Sigmoid colon (tissue), 7 donors: Measurements from ENCODE around the gene PREB. TPM values are rescaled to one million over a fixed set of nuclear protein-coding genes. Genes with fewer than 3 reads are reported as not detected.

Experiments used
- DNase-seq: peaks from one replicate; pipeline ENCODE4 v3.0.0-alpha.2; 2019
- H3K27ac ChIP-seq, 4 donors: fragments of 200-600 bp; sonication (generic); one replicate each; pipeline ENCODE4 v1.5.1; 2016 to 2019; ENCODE audit warnings: mild to moderate bottlenecking in 1 of 4
- H3K27me3 ChIP-seq, 3 donors: fragments of 200-600 bp; sonication (generic); one replicate each; pipeline ENCODE4 v1.5.1; 2019; ENCODE audit warnings: mild to moderate bottlenecking in 1 of 3
- H3K36me3 ChIP-seq, 4 donors: fragments of 200-600 bp; sonication (generic); one replicate each; pipeline ENCODE4 v1.5.1; 2016 to 2019
- H3K4me1 ChIP-seq, 4 donors: fragments of 200-600 bp; sonication (generic); one replicate each; pipeline ENCODE4 v1.5.1; 2017 to 2019
- H3K4me3 ChIP-seq, 4 donors: fragments of 200-600 bp; sonication (generic); one replicate each; pipeline ENCODE4 v1.5.1; 2017 to 2019; ENCODE audit warnings: mild to moderate bottlenecking in 2 of 4, moderate library complexity in 1 of 4
- H3K9me3 ChIP-seq, 4 donors: fragments of 200-600 bp in 3 of 4; sonication (generic) in 3 of 4; one replicate each; pipeline versions ENCODE4 v1.5.1 to v1.6.1; 2013 to 2019
- CTCF ChIP-seq, 4 experiments: fragments of 450-650 bp in 3 of 4; fragments of 200-600 bp in 1 of 4; IDR thresholded peaks; one replicate each; pipeline ENCODE4 v1.5.1; 2016 to 2019; ENCODE audit warnings: antibody characterized with exemption in 4 of 4, mild to moderate bottlenecking in 3 of 4, moderate library complexity in 2 of 4
- EP300 ChIP-seq, 4 donors: sonication (generic); formaldehyde crosslinking; IDR thresholded peaks; one replicate each; pipeline ENCODE4 v1.6.1; 2017; ENCODE audit warnings: antibody characterized with exemption in 4 of 4
- POLR2A ChIP-seq, 2 donors: fragments of 450-650 bp; IDR thresholded peaks; one replicate each; pipeline ENCODE4 v1.6.1; 2016; ENCODE audit warnings: antibody characterized with exemption in 2 of 2, mild to moderate bottlenecking in 2 of 2, moderate library complexity in 2 of 2
- POLR2AphosphoS5 ChIP-seq, 4 donors: sonication (generic); formaldehyde crosslinking; IDR thresholded peaks; one replicate each; pipeline ENCODE4 v1.6.1; 2017; ENCODE audit warnings: antibody characterized with exemption in 4 of 4
- WGBS, 2 donors: extraction: QIAGEN DNeasy Blood & Tissue Kit; methylation state at CpG; one replicate each; pipeline ENCODE4 v1.1.7; 2013; 5-methylcytosine and 5-hydroxymethylcytosine counted together
- intact Hi-C: fragments of 100-400 bp; cut with DNase I; formaldehyde crosslinking; loops from one replicate; pipeline ENCODE4 v1.15.1; 2023
- polyA plus RNA-seq, 3 donors: library from polyadenylated mRNA; stranded (reverse); fragments of 200-250 nt; gene quantifications; one replicate each; pipeline ENCODE4 v1.2.3, GENCODE V29; 2013
- total RNA-seq, 4 donors: library from RNA; depleted of rRNA; stranded (reverse); fragments of >200 nt; gene quantifications; one replicate each; pipeline ENCODE4 v1.1.0, GENCODE V29; 2016
- donor health status: healthy with polysubstance abuse.
- donor health status: Bipolar disorder and iron deficiency.
- donor health status: healthy.

Gene PREB
- total and polyA plus RNA-seq, 7 donors: 28.2 to 58.5 (median 49.3) TPM

- no peaks in the 10 kb centered on the region for H3K36me3 ChIP-seq
- H3K27ac ChIP-seq: no peak overlapping the region
- TF ChIP-seq CTCF (IDR thresholded peaks at IDR 0.05): no peak
- no peak for TF ChIP-seq EP300 (IDR thresholded peaks at IDR 0.05)
- TF ChIP-seq POLR2A (IDR thresholded peaks at IDR 0.05): no peak
- TF ChIP-seq POLR2AphosphoS5 (IDR thresholded peaks at IDR 0.05): no peak
- H3K9me3 ChIP-seq: no peaks in the 10 kb centered on the region
- WGBS, 2 donors: 27 to 71% methylated on average over 8 of the region's 8 CpGs
- H3K27me3 ChIP-seq: no peaks in the 10 kb centered on the region
- H3K4me3 ChIP-seq: no peak overlapping the region
- no peaks in the 10 kb centered on the region for H3K4me1 ChIP-seq
- intact Hi-C loops: no loop called here
- no peak for DNase-seq
Observed at GRCh38 chr2:27171351-27171848, 37.0 kb upstream of the PREB start.

- TF ChIP-seq POLR2A (IDR thresholded peaks at IDR 0.05) (no peak), POLR2AphosphoS5 (IDR thresholded peaks at IDR 0.05) (no peak), CTCF (IDR thresholded peaks at IDR 0.05) (no peak), EP300 (IDR thresholded peaks at IDR 0.05) (no peak)
- H3K4me1 ChIP-seq: no peaks in the 10 kb centered on the region
- WGBS, 2 donors: 29 to 66% methylated on average over 6 of the region's 6 CpGs
- no peaks in the 10 kb centered on the region for H3K27me3 ChIP-seq
- no peak overlapping the region for H3K27ac ChIP-seq
- no peak for DNase-seq
- intact Hi-C loops: no loop called here
- no peaks in the 10 kb centered on the region for H3K36me3 ChIP-seq
- no peaks in the 10 kb centered on the region for H3K9me3 ChIP-seq
- H3K4me3 ChIP-seq: no peak overlapping the region
Observed at GRCh38 chr2:27170581-27171337, 36.3 kb upstream of the PREB start.

- WGBS, 2 donors: 87 to 92% methylated on average over 8 of the region's 8 CpGs
- no peak for TF ChIP-seq POLR2AphosphoS5 (IDR thresholded peaks at IDR 0.05)
- TF ChIP-seq POLR2A (IDR thresholded peaks at IDR 0.05): no peak
- no peak for TF ChIP-seq CTCF (IDR thresholded peaks at IDR 0.05)
- no peak for TF ChIP-seq EP300 (IDR thresholded peaks at IDR 0.05)
- peaks cover 0 to 5% (median 0%) of the 10 kb centered on the region in 3 donors for H3K27me3 ChIP-seq
- H3K27ac ChIP-seq: no peak overlapping the region
- no peaks in the 10 kb centered on the region for H3K4me1 ChIP-seq
- H3K36me3 ChIP-seq: no peaks in the 10 kb centered on the region
- intact Hi-C loops: no loop called here
- no peaks in the 10 kb centered on the region for H3K9me3 ChIP-seq
- no peak for DNase-seq
- no peak overlapping the region for H3K4me3 ChIP-seq
Observed at GRCh38 chr2:27164960-27165763, 30.7 kb upstream of the PREB start.

- Histone ChIP-seq H3K27ac (no peak overlapping the region), H3K4me3 (no peak overlapping the region), H3K36me3 (no peaks in the 10 kb centered on the region), H3K9me3 (no peaks in the 10 kb centered on the region), H3K27me3 (peaks cover 0 to 5% (median 0%) of the 10 kb centered on the region in 3 donors), H3K4me1 (no peaks in the 10 kb centered on the region)
- no peak for DNase-seq
- TF ChIP-seq CTCF (IDR thresholded peaks at IDR 0.05) (no peak), EP300 (IDR thresholded peaks at IDR 0.05) (no peak), POLR2A (IDR thresholded peaks at IDR 0.05) (no peak), POLR2AphosphoS5 (IDR thresholded peaks at IDR 0.05) (no peak)
- intact Hi-C loops: no loop called here
- 82 to 88% methylated on average over 15 of the region's 15 CpGs for WGBS, 2 donors
Observed at GRCh38 chr2:27162151-27163121, 28.0 kb upstream of the PREB start.
